Activated CD4-positive, CD25-positive, alpha-beta regulatory T cell (primary cell): ENCODE data around the gene DDX28.
"Not testable (repeated sequence)": the region's sequence is repeated elsewhere in the genome, so short reads cannot be mapped to it uniquely, and the experiment has no call there.

Source experiments
- DNase-seq, 4 experiments: peaks; one replicate each; lab custom pipeline; 2025; lab: John Stamatoyannopoulos, UW

DDX28 gene

GRCh38 chr16:68037841-68038597 lies 15.0 kb upstream of the DDX28 start:
- no peak for DNase-seq

GRCh38 chr16:68035227-68035626 lies 12.2 kb upstream of the DDX28 start:
- DNase-seq, result no peak

DNA sequence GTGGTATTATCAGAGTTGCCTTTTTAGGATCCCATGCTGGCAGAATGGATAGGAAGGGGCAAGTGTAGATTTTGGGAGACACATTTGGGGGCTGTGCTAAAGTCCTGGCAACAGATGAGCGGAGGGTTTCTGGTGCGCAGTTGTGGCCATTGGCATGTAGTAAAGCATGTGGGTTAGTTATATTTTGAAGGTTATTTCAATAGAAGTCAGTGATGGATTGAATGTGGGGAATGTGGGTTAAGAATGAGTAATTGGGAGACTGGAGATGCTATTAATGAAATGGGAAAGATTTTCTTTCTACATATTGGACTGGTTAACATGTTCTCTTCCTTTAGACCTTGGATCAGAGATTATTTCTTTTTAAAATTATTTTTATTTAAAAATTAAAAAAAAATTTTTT lies 10.1 kb upstream of the DDX28 start:
- DNase-seq, result no peak

- DNase-seq, result no peak
Measured at GRCh38 chr16:68031951-68032350, 8.9 kb upstream of the DDX28 start.

DNA sequence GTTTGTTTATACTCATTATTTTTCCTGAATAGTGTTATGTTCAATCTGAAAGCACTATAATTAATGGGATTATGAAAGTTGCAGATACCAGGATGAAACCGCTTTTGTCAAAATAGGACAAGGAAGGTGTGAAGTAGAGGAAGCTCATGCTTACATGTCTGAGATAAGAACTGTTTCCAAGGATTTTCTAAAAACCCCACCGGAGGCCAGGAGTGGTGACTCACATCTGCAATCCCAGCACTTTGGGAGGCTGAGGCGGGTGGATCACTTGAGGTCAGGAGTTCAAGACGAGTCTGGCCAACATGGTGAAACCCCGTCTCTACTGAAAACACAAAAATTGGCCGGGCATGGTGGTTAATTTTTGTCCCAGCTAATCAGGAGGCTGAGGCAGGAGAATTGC lies 7.1 kb upstream of the DDX28 start:
- not testable (repeated sequence) for DNase-seq

- DNase-seq, result no peak
Measured at GRCh38 chr16:68028996-68029395, 6.0 kb upstream of the DDX28 start.

DNA sequence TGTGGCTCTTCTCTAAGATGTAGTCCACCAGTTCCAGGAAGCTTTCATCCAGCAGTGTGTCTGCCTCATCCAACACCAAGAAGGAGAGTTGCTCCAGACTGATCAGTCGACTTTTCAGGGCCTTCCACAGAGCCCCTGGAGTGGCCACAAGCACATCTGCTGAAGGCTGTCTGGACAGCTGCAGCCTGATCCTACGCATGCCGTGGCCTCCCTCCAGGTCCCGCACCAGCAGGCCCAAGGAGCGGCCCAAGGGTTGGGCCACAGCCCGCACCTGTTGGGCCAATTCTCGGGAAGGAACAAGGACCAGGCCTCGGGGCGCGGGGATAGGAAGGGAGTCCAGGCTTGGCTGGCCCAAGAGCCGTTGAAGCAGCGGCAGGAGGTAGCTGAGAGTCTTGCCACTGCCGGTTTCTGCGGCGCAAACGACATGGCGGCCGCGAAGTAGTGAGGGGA lies 729 bp downstream of the DDX28 start:
- no peak for DNase-seq

DNA sequence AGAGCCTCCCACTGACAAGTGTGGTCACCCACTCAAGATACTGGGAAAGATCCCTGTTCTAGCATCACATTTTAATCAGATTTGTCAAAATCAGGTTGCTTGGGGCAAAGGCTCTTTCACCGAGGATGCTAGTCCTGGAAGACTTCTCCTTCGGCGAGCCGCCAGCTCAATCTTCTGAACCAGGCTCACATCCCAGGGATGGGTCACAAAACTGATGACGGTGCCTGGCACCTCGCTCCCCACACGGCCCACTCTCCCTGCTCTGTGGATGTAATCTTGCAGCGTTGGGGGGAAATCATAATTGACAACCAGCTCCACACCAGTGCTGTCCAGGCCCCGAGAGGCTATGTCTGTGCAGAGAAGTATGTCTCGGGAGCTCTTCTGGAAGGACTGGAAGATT lies 1.5 kb downstream of the DDX28 start:
- DNase-seq, result no peak

- no peak for DNase-seq
Measured at GRCh38 chr16:68019167-68019680, 3.8 kb downstream of the DDX28 start.

DNA sequence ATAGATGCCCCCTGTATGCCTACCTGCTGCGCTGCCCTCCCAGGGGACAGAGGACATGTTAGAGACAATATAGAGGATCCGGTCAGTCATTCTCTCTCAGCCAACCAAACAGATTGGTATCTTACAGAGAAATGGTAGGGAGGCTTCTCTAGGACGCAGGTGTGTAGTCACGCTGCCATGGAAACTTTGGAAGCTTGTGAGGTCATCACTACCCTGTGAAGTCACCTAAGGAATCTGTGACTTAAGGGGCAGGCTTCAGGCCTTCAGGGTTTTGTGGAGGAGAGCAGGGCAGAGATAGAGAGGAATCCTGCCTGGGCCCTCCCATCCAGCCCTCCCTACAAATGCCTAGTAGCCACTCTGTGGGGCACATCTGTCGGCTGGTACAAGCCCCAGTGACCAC lies 7.4 kb downstream of the DDX28 start, which contains the start of gene DPEP2NB:
Gene DPEP2NB, minus strand, starts transcription at position 231 of the 400 bp plus-strand sequence. Its CDS starts 141 bp downstream, at position 90.
- DNase-seq, result no peak

DNA sequence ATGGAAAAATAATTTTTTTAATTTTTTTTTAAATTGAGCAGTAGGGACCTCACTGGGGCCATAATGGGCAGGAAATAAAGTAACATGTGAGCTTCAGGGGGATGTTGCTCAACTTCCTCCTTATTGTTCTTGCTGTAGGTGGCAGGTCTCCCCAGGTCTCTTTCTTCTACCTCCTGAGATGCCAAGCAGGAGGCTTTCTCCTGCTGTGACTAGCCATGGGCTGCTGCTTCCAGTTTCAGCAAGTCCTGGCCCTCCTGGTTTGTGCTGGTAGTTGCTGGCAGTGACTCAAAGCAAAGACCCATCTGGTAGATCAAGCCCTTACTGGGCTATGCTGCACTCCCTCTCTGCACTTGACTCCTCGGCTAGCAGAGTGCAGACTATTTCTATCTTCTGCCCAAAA lies 9.6 kb downstream of the DDX28 start:
- no peak for DNase-seq

DNA sequence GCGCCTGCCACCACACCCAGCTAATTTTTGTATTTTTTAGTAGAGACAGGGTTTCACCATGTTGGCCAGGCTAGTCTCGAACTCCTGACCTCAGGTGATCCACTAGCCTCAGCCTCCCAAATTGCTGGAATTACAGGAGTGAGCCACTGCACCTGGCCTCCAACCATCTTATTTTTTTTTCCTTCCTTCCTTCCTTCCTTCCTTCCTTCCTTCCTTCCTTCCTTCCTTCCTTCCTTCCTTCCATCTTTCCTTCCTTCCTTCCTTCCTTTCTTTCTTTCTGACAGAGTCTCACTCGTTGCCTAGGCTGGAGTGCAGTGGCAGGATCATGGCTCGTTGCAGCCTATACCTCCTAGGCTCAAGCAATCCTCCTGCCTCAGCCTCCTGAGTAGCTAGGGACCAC lies 13.2 kb downstream of the DDX28 start:
- DNase-seq, result not testable (repeated sequence)

DNA sequence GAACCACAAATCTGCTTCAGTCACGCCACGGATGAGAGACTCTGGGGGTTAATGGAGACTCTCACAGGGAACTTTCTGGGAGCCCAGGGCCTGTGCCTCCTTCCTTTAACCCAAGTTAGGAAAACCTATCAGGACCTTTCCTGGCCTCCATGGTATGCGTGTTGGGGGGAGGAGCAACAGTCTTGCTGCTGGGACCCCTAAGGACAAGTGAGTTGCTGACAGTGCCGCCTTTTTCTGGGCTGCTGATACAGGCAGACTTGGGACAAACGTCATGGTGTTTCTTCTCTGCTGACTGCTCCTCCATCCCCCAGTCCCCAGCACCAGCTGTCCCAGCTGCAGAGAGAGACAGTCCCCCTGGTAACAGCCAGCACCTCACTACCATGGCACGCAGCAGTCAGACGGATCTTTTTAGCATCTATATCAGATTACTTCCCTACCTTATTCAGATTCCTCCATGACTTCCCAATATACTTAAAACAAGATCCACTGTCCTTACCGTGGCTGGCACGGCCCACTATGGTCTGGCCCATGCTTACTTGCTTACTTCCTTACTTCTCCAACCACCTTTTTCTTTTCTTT lies 13.8 kb downstream of the DDX28 start:
- no peak for DNase-seq

GRCh38 chr16:68005786-68006286 lies 17.2 kb downstream of the DDX28 start:
- DNase-seq, result peak in 2 of 4 experiments; percentile 47 to 48

- DNase-seq, result no peak
Measured at GRCh38 chr16:68005211-68005610, 17.8 kb downstream of the DDX28 start.

GRCh38 chr16:68003031-68003430 lies 20.0 kb downstream of the DDX28 start:
- no peak for DNase-seq

GRCh38 chr16:68000450-68000849 lies 22.6 kb downstream of the DDX28 start:
- DNase-seq, result no peak

GRCh38 chr16:67999985-68000384 lies 23.0 kb downstream of the DDX28 start:
- DNase-seq, result no peak

- peak in 2 of 4 experiments; percentile 26 to 27 for DNase-seq
Measured at GRCh38 chr16:67998779-67999688, 24.0 kb downstream of the DDX28 start, which contains the start of gene DPEP2. DPEP2 (minus strand) TSS chr16:67999484; CDS start chr16:67993212, 6,272 bp downstream.

GRCh38 chr16:67998231-67998778 lies 24.7 kb downstream of the DDX28 start:
- not testable (repeated sequence) for DNase-seq

DNA sequence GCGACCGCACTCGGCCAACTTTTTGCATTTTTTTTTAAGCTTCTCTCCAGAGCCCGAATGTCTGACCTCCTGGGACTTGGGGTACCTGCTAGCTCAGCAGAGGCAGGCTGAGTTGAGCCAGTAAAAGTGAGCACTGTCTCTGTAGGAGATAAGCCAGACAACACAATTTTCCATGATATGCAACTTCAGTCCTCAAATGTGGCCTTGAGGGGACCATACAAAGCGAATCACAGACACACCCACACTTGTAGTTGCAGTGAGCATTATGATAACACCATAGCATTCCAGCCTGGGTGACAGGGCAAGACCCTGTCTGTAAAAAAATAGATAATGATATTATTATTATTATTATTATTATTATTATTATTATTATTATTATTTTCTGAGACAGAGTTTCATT lies 26.4 kb downstream of the DDX28 start:
- DNase-seq, result no peak

- DNase-seq, result no peak
Measured at GRCh38 chr16:67995423-67995822, 27.6 kb downstream of the DDX28 start.
